IMR-90 (cell line): Measurements from ENCODE around the gene KCNAB2. TPM values are rescaled to one million over a fixed set of nuclear protein-coding genes. Genes with fewer than 3 reads are reported as not detected.

ENCODE experiments used
- ATAC-seq: fragments of 200-7000 bp; cut with Tn5 transposase; 2 replicates; pipeline ENCODE4 v1.9.1; 2020; ENCODE audit warnings: low read depth, mild to moderate bottlenecking, moderate library complexity
- BruUV-seq: library from RNA; stranded (reverse); fragments of 400-500 nt; replicated peaks from 2 replicates; lab custom pipeline; 2021; lab: Mats Ljungman, UMichigan
- CTCF ChIA-PET: fragments of 300-600 bp; formaldehyde crosslinking; extraction: SDS; loops from one replicate; lab custom pipeline; 2021; ENCODE audit warnings: antibody characterized with exemption; lab: Yijun Ruan, JAX
- POLR2A ChIA-PET: fragments of 300-600 bp; sonication (Branson Sonifier 250); formaldehyde crosslinking; loops from one replicate; lab custom pipeline; 2022; ENCODE audit warnings: antibody characterized with exemption; ENCODE audit not compliant: unreplicated experiment; lab: Charles Lee
- DNase-seq: peaks from one replicate; pipeline ENCODE4 v3.0.0; 2013
- H2AFZ ChIP-seq: replicated peaks from 2 replicates; pipeline ENCODE3; 2013; ENCODE audit warnings: low read length, mild to moderate bottlenecking; ENCODE audit not compliant: poor library complexity
- H2AK5ac ChIP-seq: 2 replicates; pipeline ENCODE4 v1.6.1; 2013; ENCODE audit warnings: low read depth, low read length, inconsistent platforms
- H2AK9ac ChIP-seq: replicated peaks from 2 replicates; pipeline ENCODE3; 2013; ENCODE audit warnings: mild to moderate bottlenecking, low read depth, low read length, moderate library complexity; ENCODE audit not compliant: poor library complexity
- H2BK120ac ChIP-seq: 2 replicates; pipeline ENCODE4 v1.6.1; 2013; ENCODE audit warnings: low read depth, low read length, inconsistent platforms
- H2BK15ac ChIP-seq: 3 replicates; pipeline ENCODE4 v1.6.1; 2013; ENCODE audit warnings: low read depth, low read length, inconsistent platforms
- H2BK20ac ChIP-seq: 2 replicates; pipeline ENCODE4 v1.6.1; 2013; ENCODE audit warnings: low read depth, mild to moderate bottlenecking, inconsistent platforms, low read length, moderate library complexity
- H2BK5ac ChIP-seq: 2 replicates; pipeline ENCODE4 v1.6.1; 2013; ENCODE audit warnings: mild to moderate bottlenecking, low read depth, low read length, inconsistent platforms; ENCODE audit not compliant: poor library complexity, severe bottlenecking
- H3K14ac ChIP-seq: replicated peaks from 2 replicates; pipeline ENCODE4 v1.6.1; 2013; ENCODE audit warnings: low read depth, low read length, inconsistent platforms
- H3K18ac ChIP-seq: 2 replicates; pipeline ENCODE4 v1.6.1; 2013; ENCODE audit warnings: low read depth, low read length, control low read depth
- H3K23ac ChIP-seq: 2 replicates; pipeline ENCODE4 v1.6.1; 2013; ENCODE audit warnings: low read depth, low read length, inconsistent platforms
- H3K27ac ChIP-seq: 2 replicates; pipeline ENCODE4 v1.5.1; 2013; ENCODE audit warnings: mild to moderate bottlenecking, control low read depth, low read length; ENCODE audit not compliant: insufficient read depth
- H3K27me3 ChIP-seq: 2 replicates; pipeline ENCODE4 v1.6.1; 2013; ENCODE audit warnings: low read length; ENCODE audit not compliant: control insufficient read depth, insufficient read depth
- H3K36me3 ChIP-seq: 2 replicates; pipeline ENCODE4 v1.6.1; 2013; ENCODE audit warnings: low read length, mixed read lengths; ENCODE audit not compliant: control insufficient read depth, insufficient read depth
- H3K4ac ChIP-seq: 2 replicates; pipeline ENCODE4 v1.6.1; 2013; ENCODE audit warnings: low read depth, low read length, inconsistent platforms
- H3K4me1 ChIP-seq: 2 replicates; pipeline ENCODE4 v1.6.1; 2013; ENCODE audit warnings: low read length, mixed read lengths; ENCODE audit not compliant: control insufficient read depth, insufficient read depth
- H3K4me2 ChIP-seq: 2 replicates; pipeline ENCODE4 v1.6.1; 2013; ENCODE audit warnings: low read depth, mild to moderate bottlenecking, control low read depth, low read length, moderate library complexity
- H3K4me3 ChIP-seq: 2 replicates; pipeline ENCODE4 v1.5.1; 2013; ENCODE audit warnings: low read depth, mild to moderate bottlenecking, control low read depth, low read length, moderate library complexity; ENCODE audit not compliant: insufficient read depth
- H3K56ac ChIP-seq: 2 replicates; pipeline ENCODE4 v1.6.1; 2013; ENCODE audit warnings: low read length, inconsistent platforms; ENCODE audit not compliant: insufficient read depth; ENCODE audit errors: extremely low read depth
- H3K79me1 ChIP-seq, 2 experiments: 2 replicates each; pipeline ENCODE4 v1.6.1; 2013; ENCODE audit warnings: low read length in 2 of 2, inconsistent platforms in 1 of 2, low read depth in 1 of 2
- H3K9ac ChIP-seq: 2 replicates; pipeline ENCODE4 v1.6.1; 2013; ENCODE audit warnings: low read depth, low read length, control low read depth
- H3K9me1 ChIP-seq: 2 replicates; pipeline ENCODE4 v1.6.1; 2013; ENCODE audit warnings: low read length, inconsistent platforms; ENCODE audit not compliant: insufficient read depth
- H3K9me3 ChIP-seq: 2 replicates; pipeline ENCODE4 v1.6.1; 2013; ENCODE audit warnings: low read length; ENCODE audit not compliant: control insufficient read depth, insufficient read depth
- H4K20me1 ChIP-seq: 2 replicates; pipeline ENCODE4 v1.6.1; 2013; ENCODE audit warnings: low read length, inconsistent platforms; ENCODE audit not compliant: insufficient read depth
- H4K5ac ChIP-seq: 2 replicates; pipeline ENCODE4 v1.6.1; 2013; ENCODE audit warnings: mild to moderate bottlenecking, low read depth, low read length, control low read depth
- H4K8ac ChIP-seq, 2 experiments: 2 replicates each; pipeline ENCODE4 v1.6.1; 2013; ENCODE audit warnings: low read depth in 2 of 2, low read length in 2 of 2, control low read depth in 1 of 2, inconsistent platforms in 1 of 2
- H4K91ac ChIP-seq: 2 replicates; pipeline ENCODE4 v1.6.1; 2013; ENCODE audit warnings: low read depth, low read length, inconsistent platforms; ENCODE audit not compliant: insufficient read depth
- CEBPB ChIP-seq: IDR thresholded peaks from 2 replicates; pipeline ENCODE4 v1.6.1; 2012; ENCODE audit warnings: low read depth, low read length, improper control_type of control experiment
- FOS ChIP-seq: fragments of 150-350 bp; IDR thresholded peaks from 2 replicates; pipeline ENCODE4 v1.6.1; 2016; ENCODE audit warnings: low read depth, low read length
- MXI1 ChIP-seq: IDR thresholded peaks from 2 replicates; pipeline ENCODE4 v1.6.1; 2012; ENCODE audit warnings: low read depth, mild to moderate bottlenecking, low read length, moderate library complexity, borderline replicate concordance
- POLR2A ChIP-seq: IDR thresholded peaks from 2 replicates; pipeline ENCODE4 v1.6.1; 2012; ENCODE audit warnings: mild to moderate bottlenecking, low read depth, low read length
- RAD21 ChIP-seq: IDR thresholded peaks from 2 replicates; pipeline ENCODE4 v1.6.1; 2012; ENCODE audit warnings: low read length, improper control_type of control experiment
- RCOR1 ChIP-seq: IDR thresholded peaks from 2 replicates; pipeline ENCODE4 v1.6.1; 2012; ENCODE audit warnings: mild to moderate bottlenecking, low read length, improper control_type of control experiment; ENCODE audit not compliant: insufficient replicate concordance
- RFX5 ChIP-seq: IDR thresholded peaks from 2 replicates; pipeline ENCODE4 v1.8.0; 2012; ENCODE audit warnings: low read depth, mild to moderate bottlenecking, low read length, moderate library complexity
- SMC3 ChIP-seq: fragments of 150-350 bp; IDR thresholded peaks from 2 replicates; pipeline ENCODE4 v1.6.1; 2016; ENCODE audit warnings: low read depth, mild to moderate bottlenecking, antibody characterized with exemption, low read length, moderate library complexity
- WGBS, 2 experiments: methylation state at CpG; one replicate each; pipeline versions ENCODE4 v1.1.5 to v1.1.7; 2013; ENCODE audit warnings: missing lambda C conversion rate in 2 of 2; ENCODE audit not compliant: insufficient read length in 1 of 2; ENCODE audit errors: extremely low coverage in 2 of 2; 5-methylcytosine and 5-hydroxymethylcytosine counted together
- dilution Hi-C: fragments of 300-500 bp; cut with HindIII; formaldehyde crosslinking; loops from one replicate; pipeline ENCODE4 v1.14.3; 2018; ENCODE audit warnings: low sequenced_read_pairs; ENCODE audit not compliant: unreplicated experiment
- in situ Hi-C: fragments of 300-500 bp; cut with MboI; formaldehyde crosslinking; loops from 3 replicates; pipeline ENCODE4 v1.14.3; 2019; ENCODE audit warnings: low sequenced_read_pairs, inconsistent platforms, mixed read lengths
- intact Hi-C: fragments of 100-400 bp; cut with micrococcal nuclease; formaldehyde crosslinking; loops from 2 replicates; pipeline ENCODE4 v1.10.0; 2022
- polyA plus RNA-seq, 3 experiments: library from polyadenylated mRNA; depleted of rRNA; stranded (reverse); fragments of >200 nt; gene quantifications; 2 replicates each; pipeline ENCODE4 v1.2.3, GENCODE V29; 2012; ENCODE audit warnings: low replicate concordance in 1 of 3
- total RNA-seq: library from RNA; depleted of rRNA; stranded (reverse); fragments of >200 nt; gene quantifications from 2 replicates; pipeline ENCODE4 v1.2.3, GENCODE V29; 2012
- TF ChIP-seq, protein P1 (sequence below): fragments of 150-350 bp; IDR thresholded peaks from 2 replicates; pipeline ENCODE4 v1.6.1; 2016; ENCODE audit warnings: low read depth, mild to moderate bottlenecking, low read length, moderate library complexity, borderline replicate concordance
- TF ChIP-seq, protein P2 (sequence below): conservative IDR thresholded peaks from 2 replicates; pipeline ENCODE4 v1.5.1; 2012; ENCODE audit warnings: mild to moderate bottlenecking, low read depth, low read length, improper control_type of control experiment
- TF ChIP-seq, protein P3 (sequence below): fragments of 150-350 bp; IDR thresholded peaks from 2 replicates; pipeline ENCODE4 v1.6.1; 2017; ENCODE audit warnings: mild to moderate bottlenecking, antibody characterized with exemption, low read length, low read depth

Gene KCNAB2
- total and polyA plus RNA-seq, 2 of the 4 experiments (the other 2 are of a cell fraction), result 1.3 to 4.2 TPM

DNA sequence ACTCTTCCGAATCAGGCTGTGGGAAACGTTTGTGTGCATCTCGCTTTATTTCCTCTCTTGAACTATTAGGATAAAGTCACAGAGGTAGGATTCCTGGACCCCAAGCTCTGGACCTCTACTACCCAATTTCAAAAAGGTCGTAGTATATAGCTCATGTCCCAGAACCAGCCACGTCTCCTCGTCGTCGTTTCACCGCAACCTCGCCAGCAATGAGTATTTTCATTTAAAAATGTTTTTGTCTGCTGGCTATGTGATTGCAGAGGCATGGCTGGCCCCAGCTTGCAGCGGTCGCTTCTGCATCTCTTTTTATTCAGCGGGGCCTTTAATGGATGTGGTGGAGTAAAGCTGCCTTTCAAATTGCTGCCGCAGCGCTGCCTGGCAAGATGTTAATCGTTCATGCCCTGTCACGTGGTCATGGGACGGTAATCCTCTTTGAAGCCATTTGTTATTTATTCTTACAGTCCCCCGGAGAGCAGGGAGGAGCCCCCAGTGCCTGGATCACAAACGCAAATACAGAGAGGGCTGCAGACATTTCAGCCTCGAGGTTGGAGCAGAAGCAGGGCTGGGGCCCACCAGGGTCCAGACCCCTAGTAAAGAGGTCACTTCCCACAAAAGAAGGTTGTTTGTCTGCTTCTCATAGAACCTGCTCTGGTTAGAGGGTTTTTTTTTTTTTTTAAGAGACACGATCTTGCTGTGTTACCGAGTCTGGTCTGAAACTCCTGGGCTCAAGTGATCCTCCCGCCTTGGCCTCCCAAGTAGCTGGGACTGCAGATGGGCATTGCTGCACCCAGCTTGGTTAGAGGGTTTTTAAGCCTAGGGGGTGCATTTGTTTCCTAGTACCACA is 41.9 kb upstream of the KCNAB2 start (continued):
- TF ChIP-seq SMC3, result no peak

DNA sequence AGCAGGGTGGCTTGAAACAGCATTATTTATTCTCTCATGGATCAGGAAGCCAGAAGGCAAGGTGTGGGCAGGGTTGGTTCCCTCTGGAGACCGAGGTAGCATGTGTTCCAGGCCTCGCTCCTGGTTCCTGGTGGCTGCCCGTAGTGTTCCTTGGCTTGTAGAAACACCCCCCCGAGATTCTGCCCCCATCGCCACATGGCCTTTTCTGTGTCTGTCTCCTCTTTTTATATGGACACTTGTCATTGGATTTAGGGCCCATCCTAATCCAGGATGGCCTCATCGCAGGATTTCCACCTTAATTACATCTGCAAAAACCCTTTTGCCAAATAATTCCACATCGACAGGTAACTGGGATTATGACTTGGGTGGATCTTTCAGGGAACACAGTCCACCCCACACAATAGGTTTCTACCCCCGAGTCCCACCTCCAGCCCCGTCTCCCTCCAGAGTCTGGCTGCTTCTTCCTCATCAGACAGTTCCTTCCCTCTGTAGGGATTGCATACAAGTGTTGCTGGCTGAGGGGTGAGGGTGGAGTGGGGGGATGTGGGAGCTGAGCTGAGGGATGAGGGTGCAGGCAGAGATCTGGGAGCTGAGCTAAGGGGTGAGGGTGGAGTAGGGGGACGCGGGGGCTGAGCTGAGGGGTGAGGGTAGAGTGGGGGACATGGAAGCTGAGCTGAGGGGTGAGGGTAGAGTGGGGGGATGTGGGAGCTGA is 41.1 kb upstream of the KCNAB2 start:
- H3K14ac ChIP-seq, result no peak overlapping the region
- WGBS, 2 experiments, result no CpG with 5 or more reads among the region's 11 CpGs
- ChIA-PET CTCF (no interaction called here), POLR2A (no interaction called here)
- H4K8ac ChIP-seq, result no peak overlapping the region
- no peak overlapping the region for H3K4me2 ChIP-seq
- in situ Hi-C loops, result no loop called here
- H3K23ac ChIP-seq, result no peak overlapping the region
- intact Hi-C loops, result no loop called here
- no peaks in the 10 kb centered on the region; the same call in 1 of the 2 replicates for H4K20me1 ChIP-seq
- H3K9me1 ChIP-seq, result no peaks in the 10 kb centered on the region
- no peak overlapping the region for H3K4me3 ChIP-seq
- no peak overlapping the region for H2AK5ac ChIP-seq
- H3K56ac ChIP-seq, result no peak overlapping the region
- no peak overlapping the region for H3K27ac ChIP-seq
- DNase-seq (no peak), ATAC-seq (no peak)
- no peak overlapping the region for H3K18ac ChIP-seq
- H2BK20ac ChIP-seq, result no peak overlapping the region
- H3K36me3 ChIP-seq, result no peaks in the 10 kb centered on the region
- H2AK9ac ChIP-seq, result no peak overlapping the region
- no peaks in the 10 kb centered on the region for H3K9me3 ChIP-seq
- H3K9ac ChIP-seq, result no peak overlapping the region
- no peak overlapping the region for H3K4ac ChIP-seq
- H3K4me1 ChIP-seq, result peaks cover 2% of the 10 kb centered on the region; the same call in 1 of the 2 replicates
- H2AFZ ChIP-seq, result peak overlapping the region; percentile 27
- no peaks in the 10 kb centered on the region for H3K79me1 ChIP-seq
- no peak overlapping the region for H2BK15ac ChIP-seq
- no peak overlapping the region for H4K91ac ChIP-seq
- no peak overlapping the region for H2BK120ac ChIP-seq
- no peak overlapping the region for H2BK5ac ChIP-seq
- H4K5ac ChIP-seq, result no peak overlapping the region
- dilution Hi-C loops, result no loop called here
- BruUV-seq, result no TSS peak
- H3K27me3 ChIP-seq, result no peaks in the 10 kb centered on the region
- no peak for TF ChIP-seq MXI1
- TF ChIP-seq RCOR1, result no peak
- no peak for TF ChIP-seq FOS
- TF ChIP-seq, protein P1, sequence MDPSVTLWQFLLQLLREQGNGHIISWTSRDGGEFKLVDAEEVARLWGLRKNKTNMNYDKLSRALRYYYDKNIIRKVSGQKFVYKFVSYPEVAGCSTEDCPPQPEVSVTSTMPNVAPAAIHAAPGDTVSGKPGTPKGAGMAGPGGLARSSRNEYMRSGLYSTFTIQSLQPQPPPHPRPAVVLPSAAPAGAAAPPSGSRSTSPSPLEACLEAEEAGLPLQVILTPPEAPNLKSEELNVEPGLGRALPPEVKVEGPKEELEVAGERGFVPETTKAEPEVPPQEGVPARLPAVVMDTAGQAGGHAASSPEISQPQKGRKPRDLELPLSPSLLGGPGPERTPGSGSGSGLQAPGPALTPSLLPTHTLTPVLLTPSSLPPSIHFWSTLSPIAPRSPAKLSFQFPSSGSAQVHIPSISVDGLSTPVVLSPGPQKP, result no peak
- TF ChIP-seq POLR2A, result no peak
- no peak for TF ChIP-seq CEBPB
- TF ChIP-seq SMC3, result no peak
- TF ChIP-seq, protein P2, sequence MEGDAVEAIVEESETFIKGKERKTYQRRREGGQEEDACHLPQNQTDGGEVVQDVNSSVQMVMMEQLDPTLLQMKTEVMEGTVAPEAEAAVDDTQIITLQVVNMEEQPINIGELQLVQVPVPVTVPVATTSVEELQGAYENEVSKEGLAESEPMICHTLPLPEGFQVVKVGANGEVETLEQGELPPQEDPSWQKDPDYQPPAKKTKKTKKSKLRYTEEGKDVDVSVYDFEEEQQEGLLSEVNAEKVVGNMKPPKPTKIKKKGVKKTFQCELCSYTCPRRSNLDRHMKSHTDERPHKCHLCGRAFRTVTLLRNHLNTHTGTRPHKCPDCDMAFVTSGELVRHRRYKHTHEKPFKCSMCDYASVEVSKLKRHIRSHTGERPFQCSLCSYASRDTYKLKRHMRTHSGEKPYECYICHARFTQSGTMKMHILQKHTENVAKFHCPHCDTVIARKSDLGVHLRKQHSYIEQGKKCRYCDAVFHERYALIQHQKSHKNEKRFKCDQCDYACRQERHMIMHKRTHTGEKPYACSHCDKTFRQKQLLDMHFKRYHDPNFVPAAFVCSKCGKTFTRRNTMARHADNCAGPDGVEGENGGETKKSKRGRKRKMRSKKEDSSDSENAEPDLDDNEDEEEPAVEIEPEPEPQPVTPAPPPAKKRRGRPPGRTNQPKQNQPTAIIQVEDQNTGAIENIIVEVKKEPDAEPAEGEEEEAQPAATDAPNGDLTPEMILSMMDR, result no peak
- TF ChIP-seq, protein P3, sequence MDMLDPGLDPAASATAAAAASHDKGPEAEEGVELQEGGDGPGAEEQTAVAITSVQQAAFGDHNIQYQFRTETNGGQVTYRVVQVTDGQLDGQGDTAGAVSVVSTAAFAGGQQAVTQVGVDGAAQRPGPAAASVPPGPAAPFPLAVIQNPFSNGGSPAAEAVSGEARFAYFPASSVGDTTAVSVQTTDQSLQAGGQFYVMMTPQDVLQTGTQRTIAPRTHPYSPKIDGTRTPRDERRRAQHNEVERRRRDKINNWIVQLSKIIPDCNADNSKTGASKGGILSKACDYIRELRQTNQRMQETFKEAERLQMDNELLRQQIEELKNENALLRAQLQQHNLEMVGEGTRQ, result no peak
- TF ChIP-seq RFX5, result no peak
- TF ChIP-seq RAD21, result no peak
